GM23248 (cell line): Measurements from ENCODE around the gene MMEL1. TPM values are rescaled to one million over a fixed set of nuclear protein-coding genes. Genes with fewer than 3 reads are reported as not detected.
A peak's percentile ranks its signal among the peaks of the same experiment; 100 is the strongest.

Source experiments
- DNase-seq: peaks from one replicate; pipeline ENCODE4 v3.0.0-alpha.2; 2015
- H2AFZ ChIP-seq: fragments of 200-600 bp; sonication (generic); 2 replicates; pipeline ENCODE4 v1.6.1; 2016; ENCODE audit warnings: antibody characterized with exemption
- H3F3A ChIP-seq: fragments of 200-600 bp; sonication (generic); 2 replicates; pipeline ENCODE4 v1.6.1; 2016; ENCODE audit warnings: mild to moderate bottlenecking, antibody characterized with exemption, mixed run types; ENCODE audit not compliant: insufficient read depth
- H3K27ac ChIP-seq: fragments of 200-600 bp; sonication (generic); 2 replicates; pipeline ENCODE4 v1.5.1; 2016; ENCODE audit warnings: mild to moderate bottlenecking
- H3K27me3 ChIP-seq: fragments of 200-600 bp; sonication (generic); replicated peaks from 2 replicates; pipeline ENCODE4 v1.6.1; 2016; ENCODE audit warnings: mild to moderate bottlenecking; ENCODE audit not compliant: insufficient read depth
- H3K36me3 ChIP-seq: fragments of 200-600 bp; sonication (generic); 2 replicates; pipeline ENCODE4 v1.6.1; 2016; ENCODE audit warnings: low read depth, mild to moderate bottlenecking
- H3K4me1 ChIP-seq: fragments of 200-600 bp; sonication (generic); 2 replicates; pipeline ENCODE4 v1.6.1; 2016; ENCODE audit warnings: mild to moderate bottlenecking; ENCODE audit not compliant: insufficient read depth
- H3K4me2 ChIP-seq: fragments of 200-600 bp; sonication (generic); one replicate; pipeline ENCODE4 v1.6.1; 2016; ENCODE audit warnings: mild to moderate bottlenecking; ENCODE audit not compliant: unreplicated experiment
- H3K4me3 ChIP-seq: fragments of 200-600 bp; sonication (generic); 2 replicates; pipeline ENCODE4 v1.5.1; 2016; ENCODE audit warnings: mild to moderate bottlenecking
- H3K79me2 ChIP-seq: fragments of 200-600 bp; sonication (generic); 2 replicates; pipeline ENCODE4 v1.6.1; 2016; ENCODE audit warnings: mild to moderate bottlenecking; ENCODE audit not compliant: insufficient read depth
- H3K9ac ChIP-seq: fragments of 200-600 bp; sonication (generic); 2 replicates; pipeline ENCODE4 v1.6.1; 2016; ENCODE audit warnings: mild to moderate bottlenecking
- H3K9me2 ChIP-seq: fragments of 200-600 bp; sonication (generic); 2 replicates; pipeline ENCODE4 v1.6.1; 2016; ENCODE audit warnings: mixed run types, mild to moderate bottlenecking, moderate library complexity; ENCODE audit not compliant: insufficient read depth
- H3K9me3 ChIP-seq: fragments of 200-600 bp; sonication (generic); one replicate; pipeline ENCODE4 v1.6.1; 2017; ENCODE audit warnings: low read depth
- H4K20me1 ChIP-seq: fragments of 200-600 bp; sonication (generic); 2 replicates; pipeline ENCODE4 v1.6.0; 2016; ENCODE audit not compliant: insufficient read depth
- EZH2 ChIP-seq: fragments of 200-600 bp; sonication (generic); IDR thresholded peaks from 2 replicates; pipeline ENCODE4 v1.6.1; 2018; ENCODE audit warnings: antibody characterized with exemption, mild to moderate bottlenecking; ENCODE audit not compliant: insufficient read depth, poor library complexity, severe bottlenecking
- EZH2phosphoT487 ChIP-seq: fragments of 200-600 bp; sonication (generic); IDR thresholded peaks from 2 replicates; pipeline ENCODE4 v1.6.1; 2018; ENCODE audit warnings: antibody characterized with exemption, moderate library complexity, mild to moderate bottlenecking, low read depth; ENCODE audit not compliant: insufficient read depth
- WGBS, 2 experiments: methylation state at CpG; one replicate each; pipeline ENCODE4 v1.1.6; 2015 to 2017; ENCODE audit warnings: low lambda C conversion rate in 2 of 2, low coverage in 1 of 2; ENCODE audit errors: missing lambda C conversion rate in 2 of 2; 5-methylcytosine and 5-hydroxymethylcytosine counted together
- in situ Hi-C: fragments of 300-500 bp; cut with MboI; formaldehyde crosslinking; loops from 2 replicates; pipeline ENCODE4 v1.15.0; 2020
- polyA plus RNA-seq: library from polyadenylated mRNA; unstranded; fragments of >200 nt; fragmentation: Nextera tagmentation; extraction: Ambion mirVana; gene quantifications from 2 replicates; pipeline ENCODE4 v1.2.1, GENCODE V29; 2016
- total RNA-seq: library from RNA; depleted of rRNA; stranded (reverse); fragments of >200 nt; shearing (Covaris generic); gene quantifications from 2 replicates; pipeline ENCODE4 v1.2.3, GENCODE V29; 2014; rRNA removed

Gene MMEL1
- total and polyA plus RNA-seq, 2 experiments from 2014 or later, result not detected

GRCh38 chr1:2543543-2544092, 89.2 kb downstream of the MMEL1 start:
- Histone ChIP-seq H3K4me3 (no peak overlapping the region), H3K9ac (no peak overlapping the region), H2AFZ (no peak overlapping the region), H3K9me3 (no peaks in the 10 kb centered on the region), H3K4me1 (peaks cover 5% of the 10 kb centered on the region; the same call in 1 of the 2 replicates), H3K27me3 (no peaks in the 10 kb centered on the region), H3K36me3 (no peaks in the 10 kb centered on the region), H3K79me2 (no peaks in the 10 kb centered on the region), H4K20me1 (no peaks in the 10 kb centered on the region), H3K27ac (no peak overlapping the region), H3K9me2 (no peaks in the 10 kb centered on the region), H3F3A (peaks cover 4% of the 10 kb centered on the region; the same call in 1 of the 2 replicates), H3K4me2 (no peak overlapping the region)
- DNase-seq, result peak; percentile 46
- in situ Hi-C loops, result loop anchor here (10.0 kb wide), 1 partner anchor 129 kb away; the partner anchor contains the start of gene PEX10
- TF ChIP-seq EZH2 (no peak), EZH2phosphoT487 (no peak)
- WGBS, 2 experiments, result 20 to 24% methylated on average over 23 to 26 of the region's 26 CpGs

DNA sequence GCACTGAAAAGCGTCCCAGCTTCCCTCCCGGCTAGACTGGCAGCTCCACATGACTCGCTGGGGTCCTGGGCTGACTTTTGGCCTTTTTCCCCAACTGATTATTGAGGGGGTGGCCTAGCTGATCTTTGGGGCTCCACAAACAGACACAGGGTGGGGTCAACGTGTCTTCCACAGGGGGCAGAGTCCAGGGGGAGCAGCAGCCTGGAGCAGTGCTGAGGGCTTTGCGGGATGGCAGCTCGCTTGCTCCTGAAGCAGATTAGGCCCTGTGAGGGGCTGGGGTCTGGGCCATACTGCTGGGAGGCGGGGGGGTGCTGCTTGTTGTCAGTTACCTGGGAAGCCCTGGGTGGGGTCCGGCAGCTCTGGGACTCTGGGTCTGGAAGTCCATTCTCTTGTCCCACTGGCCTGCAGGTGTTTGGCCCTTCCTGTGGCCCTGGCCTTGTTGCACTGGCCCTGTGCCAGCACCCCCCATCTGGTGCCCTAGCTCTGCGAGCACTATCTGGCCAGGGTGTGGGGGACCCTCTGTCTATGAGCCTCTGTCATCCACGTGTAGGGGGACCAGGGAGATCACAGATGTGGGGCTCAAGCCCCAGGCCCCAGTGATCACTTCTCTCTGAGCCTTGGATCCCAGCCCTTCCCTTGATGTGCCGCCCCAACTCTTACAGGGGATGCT, 90.4 kb downstream of the MMEL1 start:
- H4K20me1 ChIP-seq, result no peaks in the 10 kb centered on the region
- H3K27me3 ChIP-seq, result no peaks in the 10 kb centered on the region
- H2AFZ ChIP-seq, result no peak overlapping the region
- no peak for DNase-seq
- in situ Hi-C loops, result loop anchor here (10.0 kb wide), 1 partner anchor 128 kb away; the partner anchor contains the start of gene PEX10
- H3K9ac ChIP-seq, result no peak overlapping the region
- H3K36me3 ChIP-seq, result no peaks in the 10 kb centered on the region
- no peaks in the 10 kb centered on the region for H3K9me3 ChIP-seq
- no peaks in the 10 kb centered on the region for H3K79me2 ChIP-seq
- H3F3A ChIP-seq, result no peaks in the 10 kb centered on the region
- no peak overlapping the region for H3K27ac ChIP-seq
- no peaks in the 10 kb centered on the region for H3K9me2 ChIP-seq
- no peaks in the 10 kb centered on the region for H3K4me1 ChIP-seq
- H3K4me2 ChIP-seq, result no peak overlapping the region
- TF ChIP-seq EZH2 (no peak), EZH2phosphoT487 (no peak)
- WGBS, 2 experiments, result 70 to 80% methylated on average over 10 to 11 of the region's 11 CpGs
- H3K4me3 ChIP-seq, result no peak overlapping the region

- Histone ChIP-seq H3K9ac (no peak overlapping the region), H4K20me1 (no peaks in the 10 kb centered on the region), H3K9me2 (no peaks in the 10 kb centered on the region), H3K27me3 (no peaks in the 10 kb centered on the region), H3K79me2 (no peaks in the 10 kb centered on the region), H3K27ac (no peak overlapping the region), H3K4me1 (no peaks in the 10 kb centered on the region), H3K9me3 (no peaks in the 10 kb centered on the region), H3K36me3 (no peaks in the 10 kb centered on the region), H3K4me3 (no peak overlapping the region), H3F3A (no peaks in the 10 kb centered on the region), H2AFZ (no peak overlapping the region), H3K4me2 (no peak overlapping the region)
- in situ Hi-C loops, result loop anchor here (10.0 kb wide), 1 partner anchor 127 kb away; the partner anchor contains the start of gene PEX10
- no peak for DNase-seq
- 75 to 77% methylated on average over 25 of the region's 25 CpGs for WGBS, 2 experiments
- TF ChIP-seq EZH2phosphoT487 (no peak), EZH2 (no peak)
Observed at GRCh38 chr1:2541619-2542245, 91.1 kb downstream of the MMEL1 start.

- Histone ChIP-seq H3K79me2 (no peaks in the 10 kb centered on the region), H3K9me3 (no peaks in the 10 kb centered on the region), H2AFZ (no peak overlapping the region), H3K36me3 (no peaks in the 10 kb centered on the region), H4K20me1 (no peaks in the 10 kb centered on the region), H3K9me2 (no peaks in the 10 kb centered on the region), H3K4me2 (no peak overlapping the region), H3K27ac (no peak overlapping the region), H3K9ac (no peak overlapping the region), H3K4me1 (no peaks in the 10 kb centered on the region), H3K27me3 (no peaks in the 10 kb centered on the region), H3F3A (no peaks in the 10 kb centered on the region), H3K4me3 (no peak overlapping the region)
- TF ChIP-seq EZH2, result no peak
- DNase-seq, result no peak
- WGBS, 2 experiments, result 10 to 22% methylated on average over 14 to 38 of the region's 39 CpGs
- in situ Hi-C loops, result loop anchor here (10.0 kb wide), 1 partner anchor 126 kb away; the partner anchor contains the start of gene PEX10
Observed at GRCh38 chr1:2540816-2541492, 91.9 kb downstream of the MMEL1 start.

Other genes starting within 250 kb of the MMEL1 start
- gene MORN1, start 241.5 kb downstream of the MMEL1 start, total RNA-seq, result 6.3 and 8.8 TPM in 2 replicates
- gene MORN1, start 241.5 kb downstream of the MMEL1 start, polyA plus RNA-seq, result 5.5 and 7.2 TPM in 2 replicates
- gene RER1, start 241.2 kb downstream of the MMEL1 start, total RNA-seq, result 69.7 and 135 TPM in 2 replicates
- gene RER1, start 241.2 kb downstream of the MMEL1 start, polyA plus RNA-seq, result 328 and 331 TPM in 2 replicates
- 51.3 and 59.1 TPM in 2 replicates for gene PEX10, start 220.5 kb downstream of the MMEL1 start, total RNA-seq
- gene PEX10, start 220.5 kb downstream of the MMEL1 start, polyA plus RNA-seq, result 24.7 and 29.1 TPM in 2 replicates
- gene PLCH2, start 156.7 kb downstream of the MMEL1 start, total RNA-seq, result 0.13 TPM in 1 of 2 replicates, not detected in the other
- not detected in 2 replicates for gene PLCH2, start 156.7 kb downstream of the MMEL1 start, polyA plus RNA-seq
- gene PANK4, start 106.4 kb downstream of the MMEL1 start, total RNA-seq, result 29.7 and 35.5 TPM in 2 replicates
- gene PANK4, start 106.4 kb downstream of the MMEL1 start, polyA plus RNA-seq, result 15.5 and 18.0 TPM in 2 replicates
- gene HES5, start 102.8 kb downstream of the MMEL1 start, total RNA-seq, result 1.1 TPM in 1 of 2 replicates, not detected in the other
- gene HES5, start 102.8 kb downstream of the MMEL1 start, polyA plus RNA-seq, result not detected in 2 replicates
- 4.7 and 13.3 TPM in 2 replicates for gene TNFRSF14, start 76.6 kb downstream of the MMEL1 start, total RNA-seq
- 7.8 and 7.9 TPM in 2 replicates for gene TNFRSF14, start 76.6 kb downstream of the MMEL1 start, polyA plus RNA-seq
- 8.5 and 11.3 TPM in 2 replicates for gene PRXL2B, start 46.2 kb downstream of the MMEL1 start, total RNA-seq
- 12.4 and 13.5 TPM in 2 replicates for gene PRXL2B, start 46.2 kb downstream of the MMEL1 start, polyA plus RNA-seq
- gene TTC34, start 168.7 kb upstream of the MMEL1 start, total RNA-seq, result 0.22 TPM in 1 of 2 replicates, not detected in the other
- 0.03 and 0.05 TPM in 2 replicates for gene TTC34, start 168.7 kb upstream of the MMEL1 start, polyA plus RNA-seq